DOHH2 (cell line): Measurements from ENCODE around the gene MRPS34.

Experiments
- H3F3A ChIP-seq: fragments of 200-600 bp; sonication (generic), shearing (Covaris generic); 2 replicates; pipeline ENCODE4 v1.6.0; 2016; ENCODE audit warnings: antibody characterized with exemption, mild to moderate bottlenecking; ENCODE audit not compliant: control insufficient read depth, insufficient read depth
- H3K27ac ChIP-seq: fragments of 200-600 bp; sonication (generic); 2 replicates; pipeline ENCODE4 v1.5.1; 2014; ENCODE audit warnings: low read depth, mild to moderate bottlenecking, low read length, moderate library complexity
- H3K27me3 ChIP-seq: fragments of 200-600 bp; sonication (generic); 2 replicates; pipeline ENCODE4 v1.6.1; 2014; ENCODE audit warnings: mild to moderate bottlenecking, low read length, mixed read lengths; ENCODE audit not compliant: control insufficient read depth
- H3K36me3 ChIP-seq: fragments of 200-600 bp; sonication (generic); 2 replicates; pipeline ENCODE4 v1.6.1; 2014; ENCODE audit warnings: mild to moderate bottlenecking, low read length, moderate library complexity, mixed read lengths; ENCODE audit not compliant: control insufficient read depth
- H3K4me1 ChIP-seq: fragments of 200-600 bp; sonication (generic); 2 replicates; pipeline ENCODE4 v1.6.1; 2014; ENCODE audit warnings: mild to moderate bottlenecking, low read length, mixed read lengths; ENCODE audit not compliant: control insufficient read depth
- H3K4me2 ChIP-seq: fragments of 200-600 bp; sonication (generic); 2 replicates; pipeline ENCODE4 v1.6.0; 2014; ENCODE audit warnings: mild to moderate bottlenecking, low read length, moderate library complexity
- H3K4me3 ChIP-seq: fragments of 200-600 bp; sonication (generic); 2 replicates; pipeline ENCODE4 v1.5.1; 2014; ENCODE audit warnings: mild to moderate bottlenecking, low read length, mixed read lengths
- H3K79me2 ChIP-seq: fragments of 200-600 bp; sonication (generic); 2 replicates; pipeline ENCODE4 v1.6.1; 2014; ENCODE audit warnings: mild to moderate bottlenecking, low read length, mixed read lengths; ENCODE audit not compliant: control insufficient read depth
- H3K9me2 ChIP-seq: fragments of 200-600 bp; sonication (generic); replicated peaks from 2 replicates; pipeline ENCODE4 v1.6.1; 2014; ENCODE audit warnings: mild to moderate bottlenecking, low read length, mixed read lengths; ENCODE audit not compliant: control insufficient read depth
- H3K9me3 ChIP-seq: fragments of 200-600 bp; sonication (generic); 2 replicates; pipeline ENCODE4 v1.6.1; 2014; ENCODE audit warnings: antibody characterized with exemption, low read length, mixed read lengths; ENCODE audit not compliant: control insufficient read depth, insufficient read depth
- H4K20me1 ChIP-seq: fragments of 200-600 bp; sonication (generic); 2 replicates; pipeline ENCODE4 v1.6.0; 2014; ENCODE audit warnings: low read depth, mild to moderate bottlenecking, antibody characterized with exemption, low read length, moderate library complexity; ENCODE audit not compliant: control insufficient read depth, insufficient read depth
- CTCF ChIP-seq: fragments of 200-600 bp; sonication (generic); IDR thresholded peaks from one replicate; pipeline ENCODE4 v1.5.1; 2014; ENCODE audit warnings: antibody characterized with exemption, mild to moderate bottlenecking, low read depth, low read length; ENCODE audit not compliant: poor library complexity, severe bottlenecking
- EZH2phosphoT487 ChIP-seq: fragments of 200-600 bp; sonication (generic); IDR thresholded peaks from 2 replicates; pipeline ENCODE4 v1.6.1; 2017; ENCODE audit warnings: borderline replicate concordance, mild to moderate bottlenecking, antibody characterized with exemption, low read length, moderate library complexity, mixed read lengths

The MRPS34 gene

DNA sequence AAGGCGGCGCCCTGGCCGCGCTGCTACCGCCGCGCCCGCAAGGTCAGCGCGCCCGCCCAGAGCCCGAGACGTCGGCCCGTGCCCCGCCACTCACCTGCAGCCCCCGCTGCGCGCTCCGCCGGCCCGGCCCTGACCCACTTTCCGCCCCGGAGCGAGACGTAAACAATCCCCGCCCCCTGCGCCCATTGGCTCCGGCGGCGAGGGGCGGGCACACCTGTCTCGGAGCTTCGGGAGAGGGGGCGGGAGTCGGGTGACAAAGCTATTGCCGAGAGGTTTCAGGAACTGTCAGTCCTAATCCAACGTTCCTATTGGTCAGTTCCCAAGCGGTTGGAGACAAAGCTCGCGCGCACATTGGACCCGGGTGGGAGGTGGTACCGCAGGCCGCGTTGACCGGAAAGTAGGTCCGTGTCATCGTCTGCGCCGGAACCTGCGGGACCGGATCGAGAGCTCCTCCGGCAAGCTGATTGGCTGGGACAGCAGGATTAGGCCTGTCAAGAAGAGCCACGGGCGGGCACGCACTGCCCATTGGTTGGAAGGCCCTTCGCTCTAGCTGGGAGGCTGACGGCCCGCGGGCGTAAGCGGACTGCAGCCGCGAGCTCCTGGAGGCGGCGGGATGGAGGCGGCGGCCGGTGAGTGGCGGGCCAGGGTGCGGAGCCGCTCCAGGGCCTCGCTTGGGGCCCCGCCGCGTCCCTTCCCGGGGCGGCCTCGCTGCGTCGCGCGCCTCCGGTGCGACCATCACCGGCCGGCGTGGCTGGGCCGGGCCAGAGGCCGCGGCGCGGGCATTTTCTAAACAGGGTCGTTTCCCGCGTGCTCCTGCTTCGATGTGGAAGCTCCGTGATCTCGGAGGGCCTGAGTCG is 9.7 kb upstream of the MRPS34 start, which contains the start of the genes NUBP2 and SPSB3:
NUBP2 (plus strand) TSS at position 553 of the 857 bp plus-strand sequence; CDS start at position 614, 61 bp downstream.
SPSB3 (minus strand) TSS at position 164 of the 857 bp plus-strand sequence. CDS start 1,088 bp downstream, outside the sequence.
- H3F3A ChIP-seq = no peaks in the 10 kb centered on the region
- no peak for TF ChIP-seq EZH2phosphoT487
- no peak for TF ChIP-seq CTCF
- peak within 1 kb of the TSS; percentile 93 for H3K4me2 ChIP-seq
- H3K9me2 ChIP-seq = no peaks in the 10 kb centered on the region
- peaks cover 22% of the 10 kb centered on the region for H3K36me3 ChIP-seq
- H4K20me1 ChIP-seq = 0 out of 2 replicates have a peak, but pooled peaks cover 5% of the 10 kb centered on the region
- H3K27me3 ChIP-seq = no peaks in the 10 kb centered on the region
- H3K9me3 ChIP-seq = no peaks in the 10 kb centered on the region
- H3K4me3 ChIP-seq = peak within 1 kb of the TSS; percentile 82
- peak within 1 kb of the TSS; percentile 20; the same call in 1 of the 2 replicates for H3K27ac ChIP-seq
- H3K79me2 ChIP-seq = peaks cover 60% of the 10 kb centered on the region
- H3K4me1 ChIP-seq = peaks cover 16% of the 10 kb centered on the region

- no peaks in the 10 kb centered on the region for H3F3A ChIP-seq
- H4K20me1 ChIP-seq = 0 out of 2 replicates have a peak, but pooled peaks cover 5% of the 10 kb centered on the region
- H3K27ac ChIP-seq = no peak overlapping the region
- peaks cover 52% of the 10 kb centered on the region for H3K79me2 ChIP-seq
- peak overlapping the region; percentile 82 for H3K4me3 ChIP-seq
- no peaks in the 10 kb centered on the region for H3K9me3 ChIP-seq
- H3K27me3 ChIP-seq = no peaks in the 10 kb centered on the region
- no peaks in the 10 kb centered on the region for H3K9me2 ChIP-seq
- TF ChIP-seq CTCF (no peak), EZH2phosphoT487 (no peak)
- peak overlapping the region; percentile 93 for H3K4me2 ChIP-seq
- H3K36me3 ChIP-seq = peaks cover 27% of the 10 kb centered on the region
- H3K4me1 ChIP-seq = peaks cover 16% of the 10 kb centered on the region
Measured at GRCh38 chr16:1781758-1782407, 8.9 kb upstream of the MRPS34 start.

DNA sequence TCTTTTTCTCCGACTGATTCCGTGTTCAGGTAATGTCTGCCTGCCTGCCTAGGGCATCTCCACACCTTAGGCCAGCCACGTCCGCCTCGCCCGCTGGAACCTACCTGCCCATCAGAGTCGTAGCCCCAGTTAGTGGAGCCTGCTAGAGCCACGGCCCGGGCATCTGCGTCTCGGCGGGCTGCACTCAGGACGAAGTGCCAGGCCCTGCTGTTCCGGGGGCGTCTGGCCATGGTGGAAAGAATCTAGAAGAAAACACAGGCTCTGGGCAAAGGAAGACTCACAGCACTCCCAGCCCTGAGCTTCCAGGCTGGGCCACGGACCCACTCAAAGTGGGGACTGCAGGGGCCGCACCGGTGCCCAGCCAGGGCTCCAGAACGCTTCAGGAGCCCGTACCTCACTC is 8.3 kb upstream of the MRPS34 start:
- Histone ChIP-seq H3K27me3 (no peaks in the 10 kb centered on the region), H3K4me2 (peak overlapping the region; percentile 93), H3K4me3 (peak overlapping the region; percentile 82), H3K9me3 (no peaks in the 10 kb centered on the region), H3K4me1 (peaks cover 16% of the 10 kb centered on the region), H3K36me3 (peaks cover 33% of the 10 kb centered on the region), H4K20me1 (0 out of 2 replicates have a peak, but pooled peaks cover 5% of the 10 kb centered on the region), H3K79me2 (peaks cover 46% of the 10 kb centered on the region), H3F3A (no peaks in the 10 kb centered on the region), H3K27ac (no peak overlapping the region), H3K9me2 (no peaks in the 10 kb centered on the region)
- TF ChIP-seq EZH2phosphoT487 (no peak), CTCF (no peak)
